Ishikawa (cell line): ENCODE measurements around the gene RPEL1.
"Not testable (repeated sequence)": the region's sequence is repeated elsewhere in the genome, so short reads cannot be mapped to it uniquely, and the experiment has no call there.

Source experiments
- EGR1 ChIP-seq: IDR thresholded peaks from 2 replicates; pipeline ENCODE4 v1.6.1; 2012
- EP300 ChIP-seq: IDR thresholded peaks from 2 replicates; pipeline ENCODE4 v1.6.1; 2012; ENCODE audit warnings: borderline replicate concordance
- ZBTB7A ChIP-seq: IDR thresholded peaks from 2 replicates; pipeline ENCODE4 v1.6.1; 2012; ENCODE audit warnings: low read depth
- TF ChIP-seq, protein P1 (sequence below): IDR thresholded peaks from 2 replicates; pipeline ENCODE4 v1.6.1; 2012

DNA sequence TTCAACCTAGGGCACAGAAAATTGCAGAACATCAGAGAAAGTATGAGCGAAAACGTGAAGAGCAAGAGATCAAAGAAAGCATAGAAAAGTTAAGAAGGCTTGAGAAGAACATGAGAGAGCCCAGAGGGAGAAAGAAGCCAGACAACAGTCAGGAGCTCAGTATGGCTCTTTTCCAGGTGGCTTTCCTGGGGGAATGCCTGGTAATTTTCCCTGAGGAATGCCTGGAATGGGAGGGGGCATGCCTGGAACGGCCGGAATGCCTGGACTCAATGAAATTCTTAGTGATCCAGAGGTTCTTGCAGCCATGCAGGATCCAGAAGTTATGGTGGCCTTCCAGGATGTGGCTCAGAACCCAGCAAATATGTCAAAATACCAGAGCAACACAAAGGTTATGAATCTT is 29.3 kb upstream of the RPEL1 start:
- TF ChIP-seq, protein P1, sequence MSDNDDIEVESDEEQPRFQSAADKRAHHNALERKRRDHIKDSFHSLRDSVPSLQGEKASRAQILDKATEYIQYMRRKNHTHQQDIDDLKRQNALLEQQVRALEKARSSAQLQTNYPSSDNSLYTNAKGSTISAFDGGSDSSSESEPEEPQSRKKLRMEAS: not testable (repeated sequence)
- not testable (repeated sequence) for TF ChIP-seq EP300, EGR1, ZBTB7A
